GM18909 (cell line): Measurements from ENCODE around the gene COL6A2.
"Not testable (repeated sequence)": the region's sequence is repeated elsewhere in the genome, so short reads cannot be mapped to it uniquely, and the experiment has no call there.

ENCODE experiments used
- ATAC-seq: cut with Tn5 transposase; IDR thresholded peaks from one replicate; pipeline ENCODE4 v1.9.1; 2021; ENCODE audit warnings: mild to moderate bottlenecking; ENCODE audit not compliant: unreplicated experiment, poor library complexity

Gene COL6A2

GRCh38 chr21:46136739-46137349 lies 38.9 kb downstream of the COL6A2 start:
- ATAC-seq = no peak

- no peak for ATAC-seq
Observed at GRCh38 chr21:46137908-46138307, 40.0 kb downstream of the COL6A2 start.

DNA sequence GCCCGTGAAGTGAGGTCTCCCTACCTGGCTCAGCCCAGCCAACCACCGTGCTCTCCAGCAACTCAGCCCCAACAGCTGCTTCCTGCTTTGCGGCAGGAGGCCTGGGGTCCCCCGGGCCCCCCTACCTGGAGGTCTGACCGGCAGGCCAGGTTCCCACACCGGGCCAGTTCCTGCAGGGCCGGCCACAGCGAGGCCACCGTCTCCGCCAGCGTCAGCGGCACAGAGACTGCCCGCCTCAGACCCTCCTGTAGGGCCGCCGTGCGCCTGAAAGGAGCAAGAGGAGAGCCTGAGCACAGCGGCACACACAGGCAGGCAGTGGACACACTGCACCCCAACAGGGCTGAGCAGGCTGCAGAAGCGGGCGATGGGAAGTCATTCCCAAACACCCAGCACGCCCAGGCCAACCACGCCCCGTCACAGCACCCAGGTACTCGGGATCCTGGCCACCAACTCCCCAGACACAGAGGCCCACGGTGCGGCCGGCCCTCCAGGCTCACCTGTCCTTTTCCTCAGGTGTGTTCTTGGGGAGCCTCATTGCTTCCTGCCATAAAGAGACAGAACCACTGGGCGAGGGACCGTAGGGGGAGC lies 40.6 kb downstream of the COL6A2 start:
- no peak for ATAC-seq

GRCh38 chr21:46139686-46140085 lies 41.8 kb downstream of the COL6A2 start:
- ATAC-seq = no peak

- ATAC-seq = not testable (repeated sequence)
Observed at GRCh38 chr21:46140352-46141003, 42.6 kb downstream of the COL6A2 start.

DNA sequence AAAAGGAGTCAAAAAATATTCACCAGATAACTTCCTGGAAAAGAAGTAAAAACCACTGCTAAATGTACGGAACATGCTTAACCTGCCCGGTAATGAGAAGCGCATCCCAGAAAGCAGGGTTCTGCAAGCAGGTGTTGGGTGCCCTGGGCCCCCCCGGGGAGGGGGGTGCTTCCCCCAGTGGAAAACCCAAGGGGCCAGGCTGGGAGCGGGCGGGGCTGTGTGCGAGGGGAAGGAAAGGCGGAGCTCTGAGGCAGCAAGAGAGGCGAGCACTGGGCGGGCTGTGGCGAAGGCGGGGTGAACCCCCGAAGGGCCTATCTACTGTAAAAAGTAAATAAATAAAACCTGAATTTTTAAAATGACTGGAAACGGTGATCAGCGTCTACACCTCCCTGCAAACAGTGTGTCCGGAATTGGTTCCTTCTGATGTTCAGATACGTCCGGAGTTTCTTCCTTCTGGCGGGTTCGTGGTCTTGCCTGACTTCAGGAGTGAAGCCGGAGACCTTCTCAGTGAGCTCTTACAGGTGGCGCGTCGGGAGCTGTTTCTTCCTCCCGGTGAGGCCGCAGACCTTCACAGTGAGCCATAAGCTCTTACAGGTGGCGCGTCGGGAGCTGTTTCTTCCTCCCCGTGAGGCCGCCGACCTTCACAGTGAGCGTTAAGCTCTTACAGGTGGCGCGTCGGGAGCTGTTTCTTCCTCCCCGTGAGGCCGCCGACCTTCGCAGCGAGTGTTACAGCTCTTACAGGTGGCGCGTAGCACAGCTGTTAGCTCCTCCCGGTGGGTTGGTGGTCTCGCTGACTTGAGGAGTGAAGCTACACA lies 44.1 kb downstream of the COL6A2 start:
- ATAC-seq = no peak

DNA sequence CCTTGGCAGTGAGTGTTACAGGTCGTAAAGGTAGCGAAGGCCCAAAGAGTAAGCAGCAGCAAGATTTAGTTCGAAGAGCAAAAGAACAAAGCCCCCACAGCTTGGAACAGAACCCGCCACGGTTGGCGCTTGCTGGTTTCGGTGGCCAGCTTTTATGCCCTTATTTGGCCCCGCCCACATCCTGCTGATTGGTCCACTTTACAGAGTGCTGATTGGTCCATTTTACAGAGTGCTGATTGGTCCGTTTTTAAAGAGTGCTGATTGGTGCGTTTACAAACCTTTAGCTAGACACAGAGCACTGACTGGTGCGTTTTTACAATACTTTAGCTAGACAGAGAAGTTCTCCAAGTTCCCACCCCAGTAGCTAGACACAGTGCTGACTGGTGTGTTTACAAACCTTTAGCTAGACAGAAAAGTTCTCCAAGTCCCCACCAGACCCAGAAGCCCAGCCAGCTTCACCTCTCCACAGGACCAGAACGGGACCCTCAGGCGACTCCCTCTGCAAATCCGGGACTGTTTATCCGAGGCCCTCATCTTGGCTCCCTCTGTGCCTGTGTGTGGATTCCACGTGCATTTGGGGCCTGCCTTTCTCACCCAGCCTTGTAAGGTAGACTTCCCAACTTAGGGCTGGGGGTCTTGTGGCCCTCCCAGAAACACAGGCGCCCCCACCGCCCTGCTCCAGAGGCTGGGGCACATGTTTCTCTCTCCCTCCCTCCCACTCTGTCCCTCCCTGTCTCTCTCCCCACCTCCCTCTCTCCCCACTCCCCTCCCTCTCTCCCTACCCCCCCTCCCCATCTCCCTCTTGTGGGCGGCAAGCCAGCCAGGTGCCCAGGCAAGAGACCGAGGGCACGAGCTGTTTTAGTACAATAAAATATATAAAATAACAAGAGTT lies 44.9 kb downstream of the COL6A2 start:
- ATAC-seq = no peak

DNA sequence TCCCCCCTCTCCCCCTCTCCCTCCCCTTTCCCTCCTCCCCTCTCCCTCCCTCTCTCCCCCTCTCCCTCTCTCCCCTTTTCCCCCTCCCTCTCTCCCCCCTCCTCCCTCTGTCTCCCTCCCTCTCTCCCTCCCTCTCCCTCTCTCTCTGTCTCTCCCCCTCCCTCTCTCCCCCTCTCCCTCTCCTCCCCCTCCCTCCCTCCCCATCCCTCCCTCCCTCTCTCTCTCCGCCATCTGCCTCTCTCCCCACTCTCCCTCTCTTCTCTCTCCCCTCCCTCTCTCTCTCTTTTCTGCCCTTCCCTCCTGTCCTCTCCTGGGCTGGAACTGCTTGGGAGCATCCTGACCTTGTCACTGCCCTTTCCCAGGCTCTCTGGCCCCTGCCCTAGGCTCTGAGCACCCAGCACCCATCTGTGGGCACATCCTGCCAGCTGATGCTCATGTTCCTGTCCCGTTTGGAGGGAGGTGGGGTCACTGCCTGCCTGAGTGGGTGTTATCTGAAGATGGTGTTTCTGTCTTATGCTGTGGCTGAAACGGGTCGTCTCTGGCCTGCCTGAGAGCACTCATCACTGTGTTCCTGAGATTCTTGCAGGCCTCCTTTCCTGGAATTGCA lies 46.7 kb downstream of the COL6A2 start:
- no peak for ATAC-seq

DNA sequence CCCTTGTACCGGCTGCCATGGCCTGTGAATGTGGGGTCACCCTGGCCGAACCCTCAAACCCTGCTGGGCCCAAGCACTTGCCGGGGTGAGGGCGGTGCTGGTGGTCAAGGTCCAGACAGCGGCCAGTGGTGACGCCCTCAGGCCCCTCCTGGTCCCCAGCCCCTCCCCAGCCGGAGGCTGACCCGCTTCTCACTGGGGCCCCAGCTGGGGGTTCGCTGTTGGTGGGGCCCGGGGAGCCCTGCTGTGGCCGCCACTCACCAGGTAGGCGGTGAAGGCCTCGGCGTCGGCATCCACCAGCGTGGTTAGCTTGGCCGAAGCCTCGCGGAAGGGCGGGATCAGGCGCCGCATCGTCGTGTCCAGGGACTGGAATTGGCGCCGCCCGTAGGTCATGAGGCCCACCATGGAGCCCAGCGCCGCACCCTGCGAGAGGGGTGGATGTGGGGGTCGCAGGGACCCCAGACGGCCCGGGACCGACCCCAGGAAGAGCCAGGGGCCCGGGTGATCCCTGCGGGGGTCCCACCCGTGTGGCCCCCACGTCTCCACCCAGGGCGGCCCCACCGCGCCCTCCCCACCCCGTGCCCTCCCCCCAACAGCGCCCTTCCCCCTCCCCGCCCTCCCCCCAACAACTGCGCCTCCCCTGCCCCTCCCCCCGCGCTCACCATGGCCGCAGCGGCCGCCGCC lies 47.4 kb downstream of the COL6A2 start:
- ATAC-seq = no peak

DNA sequence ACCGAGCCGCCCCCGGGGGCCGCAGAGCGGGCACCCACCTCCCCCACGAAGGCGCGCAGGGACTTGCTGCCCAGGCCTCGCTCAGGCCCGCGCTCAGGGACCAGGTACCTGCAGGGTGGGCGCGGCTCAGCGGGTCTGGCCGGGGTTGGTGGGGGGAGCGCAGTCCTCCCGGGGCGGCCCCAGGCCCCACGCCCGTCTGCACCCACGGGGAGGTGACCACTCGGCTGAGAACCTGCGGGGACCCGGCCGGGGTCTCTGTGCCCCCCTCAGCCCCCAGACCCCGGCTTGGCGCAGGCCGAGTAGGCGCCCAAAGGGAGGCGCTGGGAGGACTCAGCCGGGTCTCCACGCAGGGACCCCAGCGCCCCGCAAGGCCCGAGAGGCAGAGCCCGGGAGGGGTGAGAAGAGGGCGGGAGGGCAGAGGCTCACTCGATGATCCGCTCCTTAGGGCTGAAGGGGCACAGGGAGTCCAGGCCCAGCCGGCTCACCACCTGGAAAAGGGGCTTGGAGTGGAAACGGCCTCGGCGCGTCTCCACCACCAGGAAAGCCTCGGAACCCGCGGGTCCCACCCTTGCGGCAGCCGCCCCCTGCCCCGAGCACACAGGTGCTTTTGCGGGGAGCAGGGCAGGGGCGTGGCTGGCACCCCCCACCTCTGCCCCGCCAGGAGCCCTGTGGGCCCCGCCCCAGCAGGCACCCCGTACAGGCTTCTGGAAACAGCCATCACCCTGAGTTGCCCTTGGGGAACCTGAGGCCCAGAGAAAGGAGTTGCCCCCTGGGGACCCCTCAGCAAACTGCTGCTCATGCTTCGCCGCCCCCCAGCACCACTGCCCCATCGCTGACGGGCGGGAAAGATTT lies 48.2 kb downstream of the COL6A2 start:
- ATAC-seq = no peak

DNA sequence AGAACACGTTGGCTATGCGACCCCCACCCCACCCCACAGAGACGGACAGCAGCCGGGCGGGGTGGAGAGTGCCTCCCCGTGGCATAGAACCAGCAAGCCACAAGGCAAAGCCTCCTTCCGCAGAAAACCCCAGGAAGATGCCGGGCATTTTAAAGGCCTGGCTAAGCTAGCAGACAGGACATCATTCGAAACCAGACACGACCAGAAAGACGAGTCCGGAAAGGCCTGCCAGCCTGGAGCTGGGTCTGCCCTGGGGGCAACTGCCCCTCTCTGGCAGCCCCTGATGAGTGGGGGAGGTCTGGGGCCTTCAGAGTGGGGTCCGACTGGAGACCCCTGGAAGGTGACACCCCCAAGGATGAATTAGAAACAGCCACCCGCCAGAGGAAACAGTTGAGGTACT lies 48.9 kb downstream of the COL6A2 start:
- no peak for ATAC-seq

DNA sequence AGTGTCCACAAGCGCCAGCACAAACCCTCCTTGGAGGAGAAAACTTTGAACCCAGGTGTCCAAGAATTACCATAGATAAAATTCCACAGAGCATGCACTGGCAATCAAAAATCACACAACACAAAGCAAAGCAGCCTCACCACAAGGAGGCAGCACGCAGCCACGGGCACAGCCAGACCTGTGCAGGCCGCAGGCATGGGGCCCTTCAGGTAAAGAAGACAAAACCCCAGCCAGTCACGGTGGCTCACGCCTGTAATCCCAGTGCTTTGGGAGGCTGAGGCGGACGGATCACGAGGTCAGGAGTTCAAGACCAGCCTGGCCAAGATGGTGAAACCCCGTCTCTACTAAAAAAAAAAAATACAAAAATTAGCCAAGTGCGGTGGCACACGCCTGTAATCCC lies 49.5 kb downstream of the COL6A2 start:
- ATAC-seq = not testable (repeated sequence)

DNA sequence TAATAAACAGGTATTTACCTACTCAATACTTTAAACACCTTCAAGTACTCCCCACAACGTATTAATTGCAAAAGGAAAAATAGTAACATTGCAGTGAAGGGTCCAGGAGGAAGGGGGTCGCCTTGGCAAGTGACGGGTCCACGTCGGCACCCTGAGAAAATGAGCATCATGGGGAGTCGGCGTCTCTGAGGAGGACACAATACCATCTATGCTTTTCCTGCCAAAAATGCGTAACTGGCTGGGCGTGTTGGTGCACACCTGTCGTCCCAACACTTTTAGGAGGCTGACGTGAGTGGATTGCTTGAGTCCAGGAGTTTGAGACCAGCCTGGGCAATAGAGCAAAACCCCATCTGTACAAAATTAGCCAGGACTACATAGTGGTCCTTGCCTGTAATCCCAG lies 50.2 kb downstream of the COL6A2 start:
- ATAC-seq = no peak

GRCh38 chr21:46149205-46149901 lies 51.4 kb downstream of the COL6A2 start:
- no peak for ATAC-seq

- ATAC-seq = no peak
Observed at GRCh38 chr21:46150073-46150472, 52.2 kb downstream of the COL6A2 start.

DNA sequence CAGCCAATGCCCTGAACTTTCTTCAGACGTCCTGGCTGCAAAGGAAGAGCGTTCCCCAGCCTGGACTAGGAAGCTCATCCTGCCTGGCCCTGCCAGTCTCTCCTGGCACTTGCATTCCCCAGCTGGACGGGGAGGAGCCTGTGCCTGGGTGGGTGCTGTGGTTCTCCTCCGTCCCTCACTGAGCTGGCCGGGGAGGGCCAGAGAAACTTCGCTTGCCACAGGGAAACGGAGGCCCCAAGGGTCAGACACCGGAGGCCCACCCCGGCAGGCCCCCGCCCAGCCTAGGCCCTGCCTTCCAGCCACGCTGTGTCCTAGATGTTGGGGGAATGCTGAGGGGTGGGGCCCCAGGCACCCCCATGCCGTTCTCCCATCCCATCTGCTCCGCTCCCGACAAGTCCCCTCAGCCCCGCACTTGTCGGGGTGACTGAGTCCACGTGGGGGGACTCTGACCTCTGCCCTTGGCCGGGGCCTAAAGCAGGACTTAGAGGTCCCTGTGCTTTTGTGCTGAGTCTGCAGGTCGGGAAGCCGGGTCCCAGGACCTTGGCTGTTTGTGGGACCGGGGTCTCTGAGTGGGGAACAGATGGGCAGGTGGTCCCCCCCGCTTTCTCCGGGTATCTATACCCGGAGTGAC lies 52.7 kb downstream of the COL6A2 start:
- ATAC-seq = no peak

DNA sequence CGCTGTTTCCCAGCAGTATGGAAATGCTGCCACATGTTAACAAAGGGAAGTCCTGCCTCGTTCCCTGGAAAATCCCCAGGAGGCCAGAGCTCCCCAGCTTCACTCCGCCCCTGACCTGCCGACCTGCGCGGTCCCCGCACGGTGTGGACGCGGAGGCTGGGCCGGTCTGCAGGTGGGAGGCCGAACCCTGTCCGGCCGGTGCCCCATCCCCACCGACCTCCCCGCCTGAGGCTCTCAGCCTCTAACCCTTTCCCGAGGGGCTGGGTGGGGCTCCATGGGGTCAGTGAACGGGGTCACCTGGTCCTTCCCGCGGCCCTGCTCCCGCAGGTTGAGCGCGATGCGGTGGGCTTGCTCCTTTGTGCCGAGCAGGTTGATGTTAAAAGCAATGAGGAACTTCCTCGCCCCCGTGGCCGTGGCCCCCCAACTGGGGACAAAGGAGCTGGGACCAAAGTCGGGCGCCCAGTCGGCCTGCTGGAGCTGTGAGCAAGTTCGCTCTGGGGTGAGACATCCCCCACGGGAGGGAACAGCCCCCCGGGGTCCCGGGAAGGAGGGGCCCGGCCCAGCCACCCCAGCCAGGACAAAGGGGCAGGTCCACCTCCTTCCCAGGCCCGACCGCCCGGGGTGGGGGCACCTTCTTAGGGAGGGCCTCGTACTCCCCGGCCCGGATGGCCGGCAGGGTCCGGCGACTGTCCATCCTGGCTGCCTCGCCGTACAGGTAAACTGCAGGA lies 53.5 kb downstream of the COL6A2 start:
- no peak for ATAC-seq
